HG02588 (cell line): ENCODE data around the gene PCGF1.

ENCODE experiments used
- ATAC-seq: cut with Tn5 transposase; IDR thresholded peaks from one replicate; pipeline ENCODE4 v1.9.1; 2021; ENCODE audit warnings: mild to moderate bottlenecking, moderate library complexity; ENCODE audit not compliant: unreplicated experiment

PCGF1 gene

GRCh38 chr2:74507145-74507925 lies at the start of gene PCGF1:
TSS of gene PCGF1 (minus strand) at chr2:74507695. CDS start at chr2:74507668, 27 bp downstream.
- peak; percentile 88 for ATAC-seq

DNA sequence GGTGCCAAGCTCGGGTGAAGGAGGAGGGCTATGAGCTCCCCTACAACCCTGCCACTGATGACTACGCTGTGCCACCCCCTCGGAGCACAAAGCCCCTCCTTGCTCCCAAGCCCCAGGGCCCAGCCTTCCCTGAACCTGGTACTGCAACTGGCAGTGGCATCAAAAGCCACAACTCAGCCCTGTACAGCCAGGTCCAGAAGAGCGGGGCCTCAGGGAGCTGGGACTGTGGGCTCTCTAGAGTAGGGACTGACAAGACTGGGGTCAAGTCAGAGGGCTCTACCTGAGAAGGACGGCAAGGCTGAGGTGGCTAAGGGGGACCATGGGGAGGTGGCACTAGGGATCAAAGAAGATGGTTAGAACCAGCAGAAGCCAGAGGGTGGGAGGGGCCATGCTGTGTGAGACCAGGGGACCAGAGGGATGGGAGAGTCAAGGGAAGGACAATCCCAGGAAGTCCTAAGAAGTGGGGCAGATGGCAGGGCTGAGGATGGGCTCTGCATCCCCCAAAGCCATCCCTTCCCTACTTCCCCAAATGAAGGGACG lies 49.4 kb upstream of the PCGF1 start:
- no peak for ATAC-seq

DNA sequence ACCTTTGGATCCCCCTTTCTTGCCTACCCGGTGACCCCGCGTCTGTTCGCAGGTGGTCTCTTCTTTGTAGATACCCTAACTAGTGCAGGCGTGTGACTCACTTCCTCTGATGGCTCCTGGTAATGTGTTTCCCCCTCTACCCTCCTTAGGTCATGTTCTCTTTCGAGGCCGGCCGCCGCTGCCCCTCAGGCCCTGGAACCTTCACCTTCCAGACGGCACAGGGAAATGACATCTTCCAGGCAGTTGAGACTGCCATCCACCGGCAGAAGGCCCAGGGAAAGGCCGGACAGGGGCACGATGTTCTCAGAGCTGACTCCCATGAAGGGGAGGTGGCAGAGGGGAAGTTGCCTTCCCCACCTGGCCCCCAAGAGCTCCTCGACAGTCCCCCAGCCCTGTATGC lies 48.7 kb upstream of the PCGF1 start:
- no peak for ATAC-seq

- no peak for ATAC-seq
Measured at GRCh38 chr2:74555610-74556103, 48.2 kb upstream of the PCGF1 start.

GRCh38 chr2:74554820-74555531 lies 47.5 kb upstream of the PCGF1 start:
- ATAC-seq = peak; percentile 35

DNA sequence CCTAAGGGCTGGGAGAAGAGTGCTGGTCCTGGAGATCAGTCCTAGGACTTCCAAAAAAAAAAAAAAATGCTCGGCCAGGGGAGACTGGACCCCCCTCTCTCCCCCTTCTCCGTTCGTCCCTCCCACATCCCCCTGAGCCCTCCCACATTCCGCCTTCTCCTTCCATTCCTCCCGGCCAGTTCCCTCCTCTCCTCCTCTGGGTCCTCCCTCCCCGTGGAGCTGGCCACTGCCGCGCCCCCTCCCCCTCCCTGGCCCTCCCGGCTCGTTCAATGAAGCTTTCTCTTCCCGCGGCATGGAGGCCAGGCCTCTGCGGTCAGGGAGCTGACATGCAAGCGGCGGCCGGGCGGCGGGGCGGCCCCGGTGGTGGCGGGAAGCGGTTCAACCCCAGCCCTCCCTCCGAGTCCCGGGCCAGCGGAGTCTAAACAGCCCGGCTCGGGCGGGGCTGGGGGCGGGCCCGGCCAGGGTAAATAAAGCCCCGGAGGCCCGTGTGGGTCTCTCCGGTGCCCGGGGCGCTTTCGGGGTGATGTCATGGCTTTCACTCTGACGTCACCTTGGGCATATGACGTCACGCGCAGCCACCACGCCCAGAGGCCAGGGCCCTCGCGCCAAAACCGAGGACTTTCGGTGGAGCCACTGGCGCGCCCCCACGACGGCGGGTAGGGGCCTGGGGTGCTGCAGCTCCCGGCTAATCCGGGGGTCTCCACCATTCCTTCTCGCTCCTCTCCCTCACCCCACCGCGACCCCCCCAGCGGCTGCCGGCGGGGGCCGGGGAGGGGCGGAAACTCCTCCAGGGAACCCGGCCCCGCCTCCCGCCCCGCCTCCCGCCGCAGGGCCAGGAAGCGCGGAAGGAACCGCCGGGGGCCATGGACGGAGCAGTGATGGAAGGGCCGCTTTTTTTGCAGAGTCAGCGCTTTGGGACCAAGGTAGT lies 46.7 kb upstream of the PCGF1 start, which contains the start of the genes DOK1 and LOXL3:
Gene DOK1, plus strand, starts transcription at position 829 of the 928 bp plus-strand sequence. Its CDS starts 35 bp downstream, at position 864.
Gene LOXL3, minus strand, starts transcription at position 51 of the 928 bp plus-strand sequence. CDS start 1,308 bp downstream, outside the sequence.
- peak; percentile 53 for ATAC-seq

DNA sequence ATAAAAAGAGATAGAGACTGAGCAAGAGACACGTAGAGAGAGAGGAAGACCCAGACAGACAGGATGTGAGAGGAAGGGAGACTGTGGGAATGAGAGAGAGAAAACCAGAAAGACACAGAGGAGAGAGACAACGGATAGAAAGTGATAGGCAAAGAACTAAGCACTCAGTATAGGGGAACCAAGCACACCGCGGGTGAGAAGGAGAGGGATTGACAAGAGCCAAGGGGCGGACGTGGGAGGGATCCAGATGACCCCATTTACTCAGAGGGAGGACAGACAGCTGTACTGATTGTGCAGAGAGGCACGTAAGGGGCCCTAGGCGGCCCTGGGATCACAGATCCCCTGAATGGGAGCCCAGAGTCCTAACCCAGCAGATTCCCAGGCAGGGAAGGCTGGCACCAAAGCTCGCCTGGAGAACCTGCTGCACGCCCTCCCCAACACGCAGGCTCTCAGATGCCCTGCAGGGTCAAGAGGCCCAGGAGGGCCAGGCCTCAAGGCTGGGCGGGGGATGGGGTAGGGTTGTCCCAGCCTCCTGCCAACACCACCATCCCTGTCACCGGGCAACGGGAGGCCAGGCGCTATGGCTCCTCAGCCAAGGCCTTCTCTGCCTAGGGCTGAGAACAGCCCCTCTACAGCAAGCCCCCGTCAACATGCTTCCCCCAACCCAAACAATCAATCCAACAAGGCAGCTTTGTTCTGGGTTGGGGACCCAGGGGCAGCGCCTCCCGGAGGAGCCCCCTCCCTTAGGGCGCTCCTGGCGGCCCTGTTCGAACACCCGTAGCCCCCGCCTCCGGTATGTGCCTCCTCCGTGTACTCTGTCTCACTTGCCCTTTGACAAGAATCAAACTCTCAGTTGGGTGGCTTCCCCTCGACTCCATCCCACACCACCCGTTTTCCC lies 45.7 kb upstream of the PCGF1 start:
- ATAC-seq = no peak

DNA sequence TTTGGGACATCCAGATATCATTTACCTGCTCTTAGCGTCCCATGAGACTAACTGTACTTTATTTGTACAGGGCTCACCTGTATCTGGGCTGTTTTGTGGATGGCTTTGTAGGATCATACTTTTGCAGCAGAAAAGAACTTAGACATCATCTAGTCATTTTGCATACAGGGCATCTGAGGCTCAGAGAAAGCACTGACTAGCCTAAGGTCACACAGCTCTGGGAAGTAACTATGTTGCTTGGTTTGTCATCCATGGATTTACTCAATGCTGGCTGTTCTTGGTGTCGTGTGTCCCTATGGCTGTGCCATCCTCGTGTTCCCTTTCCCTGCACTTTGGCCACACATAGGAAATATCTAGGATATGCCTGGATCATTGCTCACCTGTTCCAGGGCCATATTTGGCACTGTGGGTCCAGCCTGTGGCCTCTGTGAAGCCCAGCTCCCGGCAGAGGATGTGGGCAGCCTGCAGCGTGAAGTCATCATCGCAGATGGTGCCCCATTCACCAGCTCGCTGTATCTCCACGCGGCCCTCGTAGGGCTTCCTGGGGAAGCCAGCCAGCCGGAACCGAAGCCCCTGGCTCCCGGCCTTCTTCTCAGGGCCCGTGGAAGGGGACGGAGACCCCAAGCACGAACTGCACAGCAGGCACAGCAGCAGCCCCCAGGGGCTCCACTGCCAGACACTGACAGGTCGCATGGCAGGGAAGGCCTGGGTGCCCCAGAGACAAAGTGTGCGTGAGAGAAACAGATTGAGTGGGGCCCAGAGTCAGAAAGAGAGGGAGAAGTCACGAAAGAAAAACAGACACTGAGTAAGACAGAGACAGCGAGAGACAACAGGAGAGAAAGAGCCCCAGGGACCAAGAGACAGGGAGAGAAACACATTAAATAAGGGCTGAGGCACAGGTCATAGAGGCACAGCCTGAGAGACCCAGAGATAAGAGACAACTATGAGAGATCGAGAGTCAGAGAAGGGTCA lies 44.7 kb upstream of the PCGF1 start:
- no peak for ATAC-seq

DNA sequence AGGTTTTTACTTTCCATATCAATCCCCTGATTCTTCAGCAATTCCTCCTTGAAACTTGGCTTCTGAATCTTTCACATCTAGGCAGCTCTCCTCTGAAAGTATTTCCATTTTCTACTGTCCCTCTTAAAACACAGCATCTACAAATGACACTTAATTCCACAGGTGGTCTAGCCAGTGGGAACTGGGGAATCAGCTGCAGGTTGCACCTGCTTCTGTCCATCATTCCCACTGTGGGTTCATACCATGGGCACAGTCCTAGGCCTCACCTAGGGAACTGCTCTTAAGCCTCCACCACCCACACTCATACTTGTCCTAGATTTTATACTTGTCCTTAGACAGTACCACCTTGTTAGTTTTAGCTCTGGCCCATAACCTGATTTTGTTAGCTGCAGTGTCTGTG lies 44.0 kb upstream of the PCGF1 start:
- ATAC-seq = no peak

DNA sequence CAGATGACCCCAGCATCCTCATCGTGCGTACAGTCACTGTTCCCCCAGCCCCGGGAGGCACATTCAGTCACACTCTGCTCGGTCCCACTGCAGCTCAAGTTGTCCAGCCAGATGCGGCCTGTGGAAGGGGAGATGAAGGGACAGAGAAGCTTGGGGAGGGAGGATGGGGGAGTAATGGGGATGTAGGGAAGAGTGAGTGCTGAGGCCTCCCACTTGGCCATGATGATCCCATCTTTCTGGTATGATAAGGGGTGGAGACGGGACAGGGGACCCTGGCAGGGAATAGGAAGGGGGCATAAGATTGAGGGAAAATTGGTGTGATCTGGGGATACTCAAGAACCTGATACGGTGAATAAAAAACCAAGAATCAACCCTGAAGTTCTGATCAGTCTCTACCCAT lies 42.7 kb upstream of the PCGF1 start:
- ATAC-seq = no peak

DNA sequence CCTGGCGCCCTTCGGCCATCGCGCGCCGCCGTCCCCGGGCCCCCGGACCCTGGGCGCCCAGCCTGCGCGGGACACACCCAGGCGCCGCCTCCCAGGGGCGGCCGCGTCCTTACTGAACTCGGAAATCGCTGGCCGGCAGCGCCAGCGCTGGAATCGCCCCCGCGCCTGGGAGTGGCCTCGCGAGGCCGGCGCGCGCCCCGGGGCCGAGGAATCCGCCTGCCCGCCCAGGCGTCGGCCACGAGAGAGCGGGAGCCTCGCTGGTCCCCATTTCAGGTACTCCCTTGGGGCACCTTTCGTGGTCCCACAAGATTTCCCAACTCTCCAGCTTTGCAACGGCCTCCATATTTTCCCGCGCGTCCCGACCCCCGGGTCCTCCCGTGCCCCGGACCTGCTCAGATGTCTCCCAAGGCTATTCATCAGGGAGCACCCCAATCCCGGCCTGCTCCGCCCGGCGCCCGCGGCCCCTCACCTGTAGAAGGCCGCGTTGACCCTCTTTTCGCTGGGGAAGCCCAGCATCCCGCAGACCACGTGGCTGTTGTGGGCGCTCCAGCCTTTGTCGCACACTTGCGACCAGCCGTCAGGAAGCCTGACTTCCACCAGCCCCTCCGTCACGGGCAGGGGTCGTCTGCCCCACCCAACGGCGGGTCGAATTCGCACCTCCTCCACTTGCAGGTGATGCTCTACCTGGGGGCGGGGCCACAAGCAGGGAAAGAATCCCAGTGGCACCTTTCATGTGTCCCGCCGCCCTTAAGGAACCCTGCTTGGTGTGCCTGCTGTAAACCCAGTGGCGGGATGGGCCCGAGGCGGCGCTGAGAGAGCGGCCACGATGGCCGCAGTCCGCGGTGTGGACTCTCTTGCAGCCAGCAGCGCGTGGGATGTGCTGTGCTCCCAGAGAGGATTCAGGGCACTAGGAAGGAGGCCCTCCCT lies 41.7 kb upstream of the PCGF1 start:
- no peak for ATAC-seq

GRCh38 chr2:74548285-74548899 lies 40.9 kb upstream of the PCGF1 start:
- no peak for ATAC-seq

DNA sequence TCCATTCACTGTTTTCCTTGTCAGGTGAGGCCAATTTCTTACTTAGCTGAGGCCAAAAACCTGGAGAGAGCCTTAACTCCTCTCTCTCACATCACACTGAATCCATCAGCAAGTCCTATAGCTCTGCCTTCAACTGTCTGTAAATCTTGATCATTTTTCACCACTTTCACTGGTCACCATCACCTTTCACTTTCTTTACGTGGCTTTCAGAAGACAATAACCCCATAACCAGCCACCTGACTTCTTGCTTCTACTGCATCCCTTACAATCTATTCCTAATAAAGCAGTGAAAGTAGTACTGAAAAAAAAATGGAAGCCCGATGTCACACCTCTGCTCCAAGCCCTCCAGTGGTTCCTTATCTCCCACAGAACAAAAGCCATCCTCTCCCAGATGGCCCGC lies 38.5 kb upstream of the PCGF1 start:
- no peak for ATAC-seq

DNA sequence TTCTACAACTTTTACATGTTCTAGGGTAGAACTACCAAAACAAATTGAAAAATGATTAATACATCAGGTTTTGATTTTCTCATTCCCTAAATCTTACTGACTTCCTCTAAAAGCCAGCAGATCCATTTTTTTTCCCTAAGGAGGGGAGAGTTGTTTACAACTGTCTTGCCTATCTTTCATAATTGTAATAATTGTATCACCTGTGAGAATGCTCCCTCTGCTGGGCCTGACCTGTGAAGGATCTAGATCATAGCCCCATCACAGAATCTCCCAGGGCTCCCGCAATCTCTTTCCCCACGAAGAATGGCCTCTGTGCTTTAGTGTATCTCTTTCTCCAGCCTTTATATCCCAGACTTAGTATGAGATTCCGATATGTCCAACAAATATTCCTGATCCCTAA lies 37.1 kb upstream of the PCGF1 start:
- ATAC-seq = no peak

- ATAC-seq = no peak
Measured at GRCh38 chr2:74542978-74543377, 35.5 kb upstream of the PCGF1 start.

DNA sequence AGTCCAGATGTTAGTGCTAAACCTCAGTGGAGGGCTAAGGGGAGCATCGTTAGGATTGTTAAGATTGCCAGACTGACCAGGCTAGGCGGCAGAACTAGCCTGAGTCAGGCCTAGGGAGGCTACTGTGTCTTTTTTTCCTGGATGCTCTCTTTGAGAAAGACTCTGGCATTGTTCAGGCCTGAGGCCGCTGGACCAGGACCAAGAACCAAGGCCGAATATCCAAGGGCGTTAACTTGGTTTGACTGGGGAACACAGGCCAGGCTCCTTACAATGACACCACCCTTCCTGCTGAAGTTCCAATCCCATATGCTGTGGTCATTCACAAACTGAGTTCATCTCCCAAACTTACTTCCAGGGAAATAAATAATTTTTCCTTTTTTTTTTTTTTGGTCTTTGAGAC lies 32.8 kb upstream of the PCGF1 start:
- ATAC-seq = no peak

DNA sequence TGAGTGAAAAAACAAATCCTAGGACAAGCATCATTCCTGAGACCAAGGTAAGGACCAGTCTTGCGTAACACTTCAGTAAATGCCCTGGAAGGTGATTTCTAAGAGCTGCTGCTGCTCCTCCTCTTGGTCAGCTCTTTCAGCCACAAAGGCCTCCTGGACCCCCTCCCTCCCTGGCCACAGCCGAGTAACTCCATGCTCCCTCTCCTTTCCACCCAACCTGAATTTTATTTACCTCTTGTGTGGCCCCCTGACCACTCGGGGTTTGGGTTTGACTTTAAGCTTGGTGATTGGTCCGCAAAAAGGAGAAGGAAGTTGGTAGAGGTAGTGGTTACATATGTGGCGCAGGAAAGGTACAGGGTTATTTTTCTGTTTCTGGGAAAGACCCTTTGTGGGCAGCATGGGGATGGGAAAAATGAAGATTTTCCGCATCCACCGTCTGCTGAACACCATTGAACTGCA lies 31.4 kb upstream of the PCGF1 start:
- ATAC-seq = no peak
